Measurements from ENCODE around the gene CDKAL1.
"Not testable (repeated sequence)": the region's sequence is repeated elsewhere in the genome, so short reads cannot be mapped to it uniquely, and the experiment has no call there.

The CDKAL1 gene

GRCh38 chr6:21193790-21194475, 659.7 kb downstream of the CDKAL1 start:
- no peak for DNase-seq

- not testable (repeated sequence) for DNase-seq
These were observed 661.0 kb downstream of the CDKAL1 start for GRCh38 chr6:21195301-21195700.

GRCh38 chr6:21198032-21198640, 663.9 kb downstream of the CDKAL1 start:
- DNase-seq: no peak

- no peak for DNase-seq
These were observed 665.0 kb downstream of the CDKAL1 start for GRCh38 chr6:21199262-21199661.

GRCh38 chr6:21200134-21200870, 666.0 kb downstream of the CDKAL1 start:
- DNase-seq: no peak

- DNase-seq: no peak
These were observed 666.9 kb downstream of the CDKAL1 start for GRCh38 chr6:21201187-21201586.

- DNase-seq: no peak
These were observed 667.5 kb downstream of the CDKAL1 start for GRCh38 chr6:21201637-21202350.

- no peak for DNase-seq
These were observed 668.3 kb downstream of the CDKAL1 start for GRCh38 chr6:21202521-21202920.

GRCh38 chr6:21204951-21205350, 670.7 kb downstream of the CDKAL1 start:
- DNase-seq: no peak

- DNase-seq: no peak
These were observed 674.0 kb downstream of the CDKAL1 start for GRCh38 chr6:21208081-21208795.

- DNase-seq: no peak
These were observed 674.5 kb downstream of the CDKAL1 start for GRCh38 chr6:21208796-21209186.

GRCh38 chr6:21213492-21213891, 679.2 kb downstream of the CDKAL1 start:
- no peak for DNase-seq

GRCh38 chr6:21214738-21215448, 680.6 kb downstream of the CDKAL1 start:
- DNase-seq: no peak

- DNase-seq: no peak
These were observed 685.0 kb downstream of the CDKAL1 start for GRCh38 chr6:21219241-21219640.

- DNase-seq: no peak
These were observed 685.6 kb downstream of the CDKAL1 start for GRCh38 chr6:21219856-21220255.

- no peak for DNase-seq
These were observed 686.2 kb downstream of the CDKAL1 start for GRCh38 chr6:21220271-21220987.

- DNase-seq: no peak
These were observed 688.4 kb downstream of the CDKAL1 start for GRCh38 chr6:21222656-21223055.

- no peak for DNase-seq
These were observed 691.7 kb downstream of the CDKAL1 start for GRCh38 chr6:21225912-21226311.

- DNase-seq: no peak
These were observed 693.2 kb downstream of the CDKAL1 start for GRCh38 chr6:21227486-21227885.

- no peak for DNase-seq
These were observed 694.2 kb downstream of the CDKAL1 start for GRCh38 chr6:21228411-21228810.

- no peak for DNase-seq
These were observed 694.7 kb downstream of the CDKAL1 start for GRCh38 chr6:21228876-21229460.
